GM18517 (cell line): ENCODE data around the gene SUPT20HL1.

Experiments used
- ATAC-seq: cut with Tn5 transposase; IDR thresholded peaks from one replicate; pipeline ENCODE4 v1.9.1; 2021; ENCODE audit warnings: mild to moderate bottlenecking, moderate library complexity; ENCODE audit not compliant: unreplicated experiment

SUPT20HL1 gene

DNA sequence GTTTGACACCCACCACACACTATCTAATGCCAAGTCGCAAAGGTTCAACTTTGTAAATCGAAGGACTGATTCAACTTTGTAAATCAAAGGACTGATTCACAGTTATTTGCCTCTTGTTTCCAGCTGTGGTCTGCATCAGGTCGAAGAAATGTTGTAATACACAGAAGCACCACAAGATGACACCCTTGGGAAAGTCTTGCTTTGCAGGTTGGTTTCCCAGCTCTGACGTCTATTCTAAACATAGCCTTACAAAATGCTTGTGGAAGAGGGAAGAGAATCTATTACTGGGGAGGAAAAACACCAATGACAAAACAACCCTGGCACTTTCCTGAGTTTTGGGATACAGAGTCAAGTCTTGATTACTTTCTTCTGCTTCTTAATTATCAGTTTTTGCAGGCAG lies 35.3 kb downstream of the SUPT20HL1 start:
- no peak for ATAC-seq

DNA sequence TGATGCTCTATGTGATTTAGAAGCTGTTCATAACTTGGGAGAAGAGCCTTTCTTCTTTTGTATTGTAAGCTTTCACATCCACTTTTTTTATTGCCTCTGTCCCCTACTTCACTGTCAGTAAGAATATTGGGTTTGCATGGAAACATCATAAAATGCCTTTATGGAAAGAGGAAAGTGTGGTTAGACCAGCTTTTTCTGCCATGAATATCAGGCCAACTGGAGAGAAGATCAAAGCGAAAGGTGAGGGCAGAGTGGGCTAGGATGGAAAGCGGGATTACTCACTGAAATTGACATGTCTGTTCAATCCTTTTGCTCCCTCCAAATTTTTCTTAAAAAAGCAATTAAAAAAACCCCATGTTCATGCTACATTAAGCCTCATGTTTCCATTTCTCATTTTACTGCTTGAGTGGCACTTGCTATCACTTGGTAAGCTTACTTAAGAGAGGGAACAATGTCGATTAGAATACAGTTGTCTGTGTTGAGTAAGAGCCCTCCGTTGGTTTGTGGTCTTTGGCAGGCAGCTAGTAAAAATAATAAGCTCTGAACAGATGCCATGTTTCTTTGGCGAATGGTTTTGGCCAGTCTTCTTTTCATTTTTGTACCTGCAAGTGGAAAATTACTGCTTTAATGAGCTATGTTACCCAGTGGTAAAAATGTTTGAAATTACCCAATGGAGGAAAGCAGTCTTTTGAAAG lies 35.9 kb downstream of the SUPT20HL1 start:
- no peak for ATAC-seq

DNA sequence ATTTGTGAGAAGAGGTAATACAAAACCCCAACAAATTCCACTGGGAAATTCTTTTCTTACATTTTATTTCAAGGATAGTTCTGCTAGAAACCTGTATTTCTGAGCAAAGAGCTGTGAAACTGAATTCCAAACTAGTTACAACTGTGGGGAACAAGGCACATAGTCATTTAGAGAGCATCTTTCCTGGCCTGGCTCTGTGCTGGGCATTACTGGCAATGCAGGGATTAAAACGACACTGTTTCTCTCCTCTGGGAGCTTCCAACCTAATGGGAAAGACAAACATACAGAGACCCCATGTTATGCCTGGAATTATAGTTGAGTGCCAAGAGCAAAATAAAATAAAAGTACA lies 36.5 kb downstream of the SUPT20HL1 start:
- no peak for ATAC-seq

DNA sequence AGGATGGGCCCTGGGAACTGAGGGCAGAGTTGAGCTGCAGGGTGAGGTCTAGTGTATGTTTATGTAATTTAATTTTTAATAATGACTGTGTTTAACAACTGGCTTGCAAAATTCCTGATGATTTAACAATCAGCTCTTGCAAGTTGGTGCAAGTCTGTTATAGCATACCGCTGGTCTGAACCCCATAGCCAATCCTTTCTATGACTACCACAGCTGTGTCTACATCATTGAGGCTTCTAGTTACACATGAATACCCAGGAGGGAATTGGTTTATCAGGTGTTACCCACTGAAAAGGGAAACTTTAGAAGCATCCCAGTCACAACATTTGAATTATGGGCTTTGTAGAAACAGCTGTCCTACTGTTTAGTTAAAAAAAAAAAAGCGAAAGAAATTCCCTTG lies 38.3 kb downstream of the SUPT20HL1 start:
- ATAC-seq = no peak

DNA sequence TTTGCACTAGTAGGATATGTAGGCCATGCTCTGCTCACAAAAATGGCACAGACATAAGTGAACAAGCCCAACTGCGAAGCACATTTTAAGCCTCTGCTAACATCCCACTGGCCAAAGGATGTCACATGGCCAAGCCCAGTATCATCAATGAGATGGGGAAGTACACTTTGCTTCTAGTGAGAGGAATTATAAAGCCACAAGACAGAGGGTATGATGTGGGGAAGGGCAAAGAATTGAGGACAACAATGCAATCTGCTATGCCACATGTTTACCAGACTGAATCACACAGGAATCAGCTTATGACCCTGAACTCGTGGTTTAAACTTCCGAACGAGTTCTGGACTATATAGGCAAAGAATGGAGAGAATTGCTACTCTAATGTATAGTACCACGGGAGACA lies 39.1 kb downstream of the SUPT20HL1 start:
- ATAC-seq = no peak

DNA sequence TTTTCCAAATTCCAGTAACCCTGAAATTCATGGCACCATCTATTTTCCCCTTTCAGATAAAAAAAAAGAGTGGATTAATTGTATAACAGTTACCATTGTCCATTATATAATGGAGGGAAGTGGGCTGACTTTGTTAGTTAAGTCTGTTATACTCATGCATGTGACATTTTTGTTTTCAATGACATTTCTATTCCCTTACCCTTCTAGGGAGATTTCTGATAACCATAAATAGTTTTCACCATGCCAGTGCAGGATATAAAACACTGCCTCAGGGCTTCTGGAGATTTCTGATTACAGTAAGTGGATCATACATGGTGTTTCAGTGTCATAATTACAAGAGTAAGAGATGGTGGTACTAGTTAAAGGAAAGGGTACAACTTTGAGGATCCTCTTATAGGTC lies 45.5 kb downstream of the SUPT20HL1 start:
- no peak for ATAC-seq
